MM.1S (cell line): ENCODE measurements around the gene KRTAP5-3.

Source experiments
- DNase-seq: peaks from one replicate; pipeline ENCODE4 v3.0.0-alpha.2; 2015
- H2AFZ ChIP-seq: fragments of 300-600 bp; sonication (generic); 2 replicates; pipeline ENCODE4 v1.6.0; 2016; ENCODE audit warnings: antibody characterized with exemption, low read length
- H3F3A ChIP-seq: fragments of 300-600 bp; sonication (generic); 2 replicates; pipeline ENCODE4 v1.6.1; 2016; ENCODE audit warnings: mild to moderate bottlenecking, antibody characterized with exemption, low read length, moderate library complexity, mixed read lengths; ENCODE audit not compliant: insufficient read depth
- H3K27ac ChIP-seq: fragments of 300-600 bp; sonication (generic); 2 replicates; pipeline ENCODE4 v1.5.1; 2016; ENCODE audit warnings: mild to moderate bottlenecking, low read length
- H3K27me3 ChIP-seq: fragments of 300-600 bp; sonication (generic); replicated peaks from 2 replicates; pipeline ENCODE4 v1.6.0; 2016; ENCODE audit warnings: low read length; ENCODE audit not compliant: insufficient read depth
- H3K36me3 ChIP-seq: fragments of 300-600 bp; sonication (generic); replicated peaks from 2 replicates; pipeline ENCODE4 v1.6.1; 2016; ENCODE audit warnings: mild to moderate bottlenecking, low read length, mixed read lengths; ENCODE audit not compliant: insufficient read depth
- H3K4me1 ChIP-seq: fragments of 300-600 bp; sonication (generic); 2 replicates; pipeline ENCODE4 v1.6.1; 2016; ENCODE audit warnings: low read length, mixed read lengths
- H3K4me2 ChIP-seq: fragments of 300-600 bp; sonication (generic); 2 replicates; pipeline ENCODE4 v1.6.0; 2016; ENCODE audit warnings: low read depth, low read length
- H3K4me3 ChIP-seq: fragments of 300-600 bp; sonication (generic); 2 replicates; pipeline ENCODE4 v1.5.1; 2016; ENCODE audit warnings: low read length, mixed read lengths
- H3K79me2 ChIP-seq: fragments of 300-600 bp; sonication (generic); 2 replicates; pipeline ENCODE4 v1.6.1; 2016; ENCODE audit warnings: mixed run types, low read length, mixed read lengths
- H3K9ac ChIP-seq: fragments of 300-600 bp; sonication (generic); 2 replicates; pipeline ENCODE4 v1.6.1; 2016; ENCODE audit warnings: low read length, mixed read lengths
- H3K9me2 ChIP-seq: fragments of 300-600 bp; sonication (generic); replicated peaks from 2 replicates; pipeline ENCODE4 v1.6.1; 2016; ENCODE audit warnings: mild to moderate bottlenecking, low read length, mixed read lengths; ENCODE audit not compliant: insufficient read depth
- H3K9me3 ChIP-seq: fragments of 300-600 bp; sonication (generic); replicated peaks from 2 replicates; pipeline ENCODE4 v1.6.1; 2016; ENCODE audit warnings: mild to moderate bottlenecking, low read length, mixed read lengths; ENCODE audit not compliant: insufficient read depth
- H4K20me1 ChIP-seq: fragments of 300-600 bp; sonication (generic); 2 replicates; pipeline ENCODE4 v1.6.1; 2016; ENCODE audit warnings: mild to moderate bottlenecking, low read length, moderate library complexity, mixed read lengths; ENCODE audit not compliant: insufficient read depth
- EZH2 ChIP-seq: fragments of 300-600 bp; sonication (generic); optimal IDR thresholded peaks from 2 replicates; pipeline ENCODE3; 2017; ENCODE audit warnings: low read depth, mild to moderate bottlenecking, antibody characterized with exemption, low read length, mixed read lengths
- EZH2phosphoT487 ChIP-seq: fragments of 300-600 bp; sonication (generic); IDR thresholded peaks from 2 replicates; pipeline ENCODE4 v1.6.1; 2018; ENCODE audit warnings: antibody characterized with exemption, low read length
- TF ChIP-seq, protein P1 (sequence below): fragments of 300-600 bp; sonication (generic); IDR thresholded peaks from 2 replicates; pipeline ENCODE4 v1.5.1; 2016; ENCODE audit warnings: antibody characterized with exemption, low read length, mixed read lengths

The KRTAP5-3 gene

DNA sequence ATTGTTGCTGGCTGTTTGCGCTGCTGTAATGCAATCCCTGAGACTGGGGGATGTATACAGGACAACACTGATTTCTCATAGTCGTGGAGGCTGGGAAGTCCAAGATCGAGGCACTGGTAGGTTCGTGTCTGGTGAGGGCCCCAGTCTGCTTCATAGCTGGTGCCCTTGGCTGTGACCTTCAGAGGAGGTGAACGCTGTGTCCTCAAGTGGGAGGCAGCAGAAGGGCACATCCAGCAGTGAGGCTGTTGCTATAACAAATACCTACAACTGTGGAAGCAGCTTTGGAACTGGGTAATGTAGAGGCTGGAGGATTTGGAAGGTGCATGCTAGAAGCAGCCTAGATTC is 42.6 kb upstream of the KRTAP5-3 start:
- Histone ChIP-seq H3K9me3 (no peaks in the 10 kb centered on the region), H3K4me2 (no peak overlapping the region), H3K4me3 (no peak overlapping the region), H3K9ac (no peak overlapping the region), H2AFZ (no peak overlapping the region), H4K20me1 (no peaks in the 10 kb centered on the region), H3K79me2 (no peaks in the 10 kb centered on the region), H3K36me3 (no peaks in the 10 kb centered on the region), H3F3A (no peaks in the 10 kb centered on the region), H3K27me3 (peaks cover 96% of the 10 kb centered on the region), H3K27ac (no peak overlapping the region), H3K4me1 (no peaks in the 10 kb centered on the region), H3K9me2 (no peaks in the 10 kb centered on the region)
- TF ChIP-seq EZH2 (no peak), EZH2phosphoT487 (no peak)
- TF ChIP-seq, protein P1, sequence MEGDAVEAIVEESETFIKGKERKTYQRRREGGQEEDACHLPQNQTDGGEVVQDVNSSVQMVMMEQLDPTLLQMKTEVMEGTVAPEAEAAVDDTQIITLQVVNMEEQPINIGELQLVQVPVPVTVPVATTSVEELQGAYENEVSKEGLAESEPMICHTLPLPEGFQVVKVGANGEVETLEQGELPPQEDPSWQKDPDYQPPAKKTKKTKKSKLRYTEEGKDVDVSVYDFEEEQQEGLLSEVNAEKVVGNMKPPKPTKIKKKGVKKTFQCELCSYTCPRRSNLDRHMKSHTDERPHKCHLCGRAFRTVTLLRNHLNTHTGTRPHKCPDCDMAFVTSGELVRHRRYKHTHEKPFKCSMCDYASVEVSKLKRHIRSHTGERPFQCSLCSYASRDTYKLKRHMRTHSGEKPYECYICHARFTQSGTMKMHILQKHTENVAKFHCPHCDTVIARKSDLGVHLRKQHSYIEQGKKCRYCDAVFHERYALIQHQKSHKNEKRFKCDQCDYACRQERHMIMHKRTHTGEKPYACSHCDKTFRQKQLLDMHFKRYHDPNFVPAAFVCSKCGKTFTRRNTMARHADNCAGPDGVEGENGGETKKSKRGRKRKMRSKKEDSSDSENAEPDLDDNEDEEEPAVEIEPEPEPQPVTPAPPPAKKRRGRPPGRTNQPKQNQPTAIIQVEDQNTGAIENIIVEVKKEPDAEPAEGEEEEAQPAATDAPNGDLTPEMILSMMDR = no peak
- DNase-seq = no peak

DNA sequence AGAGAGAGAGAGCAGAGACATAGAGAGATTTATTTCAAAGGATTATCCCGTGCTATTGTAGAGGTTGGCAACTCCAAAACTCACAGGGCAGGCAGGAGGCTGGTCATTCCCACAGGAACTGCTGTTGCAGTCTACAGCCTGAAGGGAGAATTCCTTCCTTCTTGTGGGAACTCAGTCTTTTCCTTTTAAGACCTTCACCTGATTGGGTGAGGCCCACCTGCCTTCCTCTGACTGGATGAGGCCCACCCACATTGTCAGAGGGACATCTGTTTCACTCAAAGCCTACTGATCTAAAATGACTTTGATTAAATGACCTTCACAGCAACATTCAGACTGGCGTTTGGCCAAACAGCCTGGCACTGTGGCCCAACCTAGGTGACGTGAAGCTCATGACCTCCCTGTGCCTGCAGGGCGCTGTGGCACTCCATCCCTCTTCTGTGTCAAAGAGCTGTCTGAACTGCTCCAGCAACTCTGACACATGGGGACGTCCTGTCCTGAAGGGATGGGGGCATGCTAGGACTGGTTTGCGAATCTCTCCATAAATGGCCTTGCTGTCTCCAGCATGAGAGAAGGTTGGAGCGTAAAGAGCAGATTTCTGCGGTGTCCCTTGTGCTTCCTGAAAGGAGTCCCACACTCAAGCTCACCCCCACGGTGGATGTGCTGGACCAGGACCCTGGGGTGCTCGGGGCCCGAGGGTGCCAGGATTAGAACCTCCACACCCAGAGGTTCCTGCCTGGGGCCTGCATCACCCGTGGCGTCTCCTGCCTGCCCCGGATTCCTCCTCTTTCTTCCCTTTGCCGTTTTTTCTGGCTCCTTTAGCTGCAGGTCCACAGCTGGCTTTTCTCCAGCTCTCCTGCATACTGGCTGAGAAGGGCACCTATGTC is 42.0 kb upstream of the KRTAP5-3 start:
- Histone ChIP-seq H4K20me1 (no peaks in the 10 kb centered on the region), H3K79me2 (no peaks in the 10 kb centered on the region), H3K9me3 (no peaks in the 10 kb centered on the region), H3K36me3 (no peaks in the 10 kb centered on the region), H3K27ac (no peak overlapping the region), H3K9ac (no peak overlapping the region), H2AFZ (no peak overlapping the region), H3K9me2 (no peaks in the 10 kb centered on the region), H3K4me3 (no peak overlapping the region), H3F3A (no peaks in the 10 kb centered on the region), H3K4me2 (no peak overlapping the region), H3K27me3 (peaks cover 96% of the 10 kb centered on the region), H3K4me1 (no peaks in the 10 kb centered on the region)
- no peak for DNase-seq
- no peak for TF ChIP-seq EZH2
- TF ChIP-seq EZH2phosphoT487 = no peak
- TF ChIP-seq, protein P1 = no peak

DNA sequence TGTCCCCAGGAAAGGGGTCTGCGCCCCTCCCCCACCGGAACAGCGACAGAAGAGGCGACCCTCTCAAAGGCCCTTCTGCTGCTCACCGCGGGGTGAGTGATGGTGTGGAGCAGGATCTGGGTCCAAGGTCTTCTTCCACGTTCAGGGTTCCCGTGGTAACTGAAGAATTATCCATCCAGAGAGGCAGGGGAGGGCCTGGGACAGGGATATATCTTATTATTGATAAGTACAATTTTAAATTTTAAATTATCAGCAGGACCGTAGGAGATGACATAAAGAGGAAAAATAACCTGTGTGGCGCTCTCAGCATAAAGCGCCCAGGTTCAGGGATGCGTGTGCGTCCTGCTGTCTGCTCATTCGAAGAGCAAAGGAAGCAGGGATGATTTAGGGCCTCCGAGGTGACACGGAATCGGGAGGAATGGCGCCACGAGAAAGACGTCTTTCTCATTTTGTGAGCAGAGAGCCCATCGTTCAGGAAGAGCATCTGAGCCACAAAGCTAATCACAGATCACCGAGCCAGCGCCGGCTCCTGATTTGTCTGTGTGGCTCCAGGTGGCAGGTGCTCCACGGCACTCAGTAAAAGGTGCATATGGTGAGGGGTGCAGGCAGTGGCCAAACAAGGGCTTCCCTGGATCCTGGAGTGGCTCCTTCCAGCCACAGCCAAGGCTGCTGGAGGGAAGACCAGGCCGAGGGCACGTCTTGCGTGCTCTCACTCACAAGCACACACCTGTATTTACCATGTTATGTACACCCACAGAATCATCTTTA is 40.6 kb upstream of the KRTAP5-3 start:
- TF ChIP-seq, protein P1 = no peak
- no peak for TF ChIP-seq EZH2phosphoT487
- TF ChIP-seq EZH2 = no peak
- H3K79me2 ChIP-seq = no peaks in the 10 kb centered on the region
- no peak for DNase-seq
- H3K27me3 ChIP-seq = peaks cover 96% of the 10 kb centered on the region
- no peak overlapping the region for H3K9ac ChIP-seq
- no peaks in the 10 kb centered on the region for H3K36me3 ChIP-seq
- H3K9me2 ChIP-seq = no peaks in the 10 kb centered on the region
- no peak overlapping the region for H3K27ac ChIP-seq
- H3K4me1 ChIP-seq = no peaks in the 10 kb centered on the region
- H3K4me3 ChIP-seq = no peak overlapping the region
- no peak overlapping the region for H3K4me2 ChIP-seq
- no peaks in the 10 kb centered on the region for H4K20me1 ChIP-seq
- no peaks in the 10 kb centered on the region for H3K9me3 ChIP-seq
- H2AFZ ChIP-seq = no peak overlapping the region
- H3F3A ChIP-seq = no peaks in the 10 kb centered on the region
